ENCODE measurements around the gene NR1H2.
"Not testable (repeated sequence)": the region's sequence is repeated elsewhere in the genome, so short reads cannot be mapped to it uniquely, and the experiment has no call there.

Gene NR1H2

DNA sequence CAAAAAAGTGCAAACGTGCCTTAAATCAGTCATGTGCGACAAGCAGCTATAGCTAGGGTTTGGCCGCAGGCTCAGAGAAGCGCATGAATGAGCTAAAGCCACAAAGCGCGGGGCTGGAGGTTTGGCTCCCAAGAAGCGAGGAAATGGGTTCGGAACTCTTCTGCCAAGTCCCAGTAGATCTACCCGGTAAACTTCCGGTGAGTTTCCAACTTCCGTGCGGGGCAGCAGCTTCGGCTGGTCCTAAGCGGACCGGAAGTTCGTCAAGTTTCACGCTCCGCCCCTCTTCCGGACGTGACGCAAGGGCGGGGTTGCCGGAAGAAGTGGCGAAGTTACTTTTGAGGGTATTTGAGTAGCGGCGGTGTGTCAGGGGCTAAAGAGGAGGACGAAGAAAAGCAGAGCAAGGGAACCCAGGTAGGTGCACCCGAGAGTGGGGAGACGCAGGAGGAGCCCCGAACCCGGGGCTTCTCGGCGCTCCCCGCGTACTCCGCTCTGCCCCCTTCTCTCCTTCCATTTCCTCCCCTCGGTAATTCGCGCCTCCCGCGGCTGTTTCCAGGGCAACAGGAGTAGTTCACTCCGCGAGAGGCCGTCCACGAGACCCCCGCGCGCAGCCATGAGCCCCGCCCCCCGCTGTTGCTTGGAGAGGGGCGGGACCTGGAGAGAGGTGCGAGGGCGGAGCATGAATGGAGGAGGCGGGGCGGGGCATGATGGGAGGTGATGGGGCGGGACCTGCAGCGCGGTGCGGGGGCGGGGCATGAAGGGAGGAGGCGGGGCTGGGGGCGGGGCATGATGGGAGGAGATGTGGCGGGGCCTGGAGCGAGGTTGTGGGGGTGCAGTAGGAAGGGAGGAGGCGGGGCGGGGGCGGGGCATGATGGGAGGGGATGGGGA, at the start of gene NR1H2:
TSS of gene NR1H2 (plus strand) at position 292 of the 885 bp plus-strand sequence. CDS start 1,149 bp downstream, outside the sequence.
- DNase-seq, result peak; percentile 96

DNA sequence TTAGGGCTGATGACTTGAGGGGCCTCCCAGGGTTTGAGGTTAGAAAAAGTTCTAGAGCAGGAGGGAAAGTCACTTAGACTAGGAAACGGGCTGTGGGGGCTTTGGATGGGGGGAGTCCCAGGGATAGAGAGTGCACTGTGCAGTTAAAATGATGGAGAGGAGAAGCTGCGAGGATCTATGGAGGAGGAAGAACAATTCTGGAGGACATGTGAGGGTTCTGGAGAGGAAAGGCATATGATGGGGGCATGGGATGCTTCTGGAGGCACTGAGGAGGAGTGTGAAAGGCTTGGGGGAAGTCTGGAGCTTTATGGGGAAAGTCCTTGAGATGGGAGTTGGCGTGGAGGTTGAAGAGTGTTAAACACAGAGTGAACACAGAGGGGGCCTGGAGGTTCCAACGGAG, 49.2 kb upstream of the NR1H2 start:
- no peak for DNase-seq

GRCh38 chr19:50327461-50328223, 48.6 kb upstream of the NR1H2 start:
- DNase-seq, result no peak

DNA sequence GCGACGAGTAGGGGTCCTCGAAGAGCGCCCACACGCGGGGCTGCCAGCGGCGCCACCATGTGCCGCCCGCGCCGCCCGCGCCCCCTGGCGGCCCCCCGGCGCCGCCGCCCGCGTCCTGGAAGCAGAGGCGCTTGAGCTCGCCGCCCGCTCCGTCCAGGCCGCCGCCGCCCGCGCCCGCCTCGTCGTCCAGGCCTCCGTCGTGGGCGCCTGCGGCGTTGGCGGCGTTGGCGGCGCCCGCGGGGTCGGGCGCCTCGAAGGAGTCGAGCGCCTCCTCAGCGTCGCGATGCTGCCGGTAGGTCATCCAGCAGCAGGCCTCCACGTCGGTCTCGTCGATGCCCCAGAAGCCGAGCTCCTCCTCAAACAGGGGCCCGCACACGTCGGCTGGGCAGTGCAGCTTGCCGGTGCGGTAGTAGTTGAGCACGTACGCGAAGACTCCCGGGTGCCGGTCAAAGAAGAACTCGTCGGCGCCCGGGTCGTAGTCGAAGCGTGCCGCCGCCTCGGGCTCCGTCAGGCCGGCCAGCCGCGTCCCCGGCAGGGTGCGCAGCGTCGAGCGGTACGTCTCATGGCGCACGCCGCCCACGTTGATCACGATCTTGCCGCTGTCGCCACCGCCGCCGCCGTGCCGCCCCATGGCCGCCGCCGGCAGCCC, 47.9 kb upstream of the NR1H2 start:
- peak; percentile 65 for DNase-seq

DNA sequence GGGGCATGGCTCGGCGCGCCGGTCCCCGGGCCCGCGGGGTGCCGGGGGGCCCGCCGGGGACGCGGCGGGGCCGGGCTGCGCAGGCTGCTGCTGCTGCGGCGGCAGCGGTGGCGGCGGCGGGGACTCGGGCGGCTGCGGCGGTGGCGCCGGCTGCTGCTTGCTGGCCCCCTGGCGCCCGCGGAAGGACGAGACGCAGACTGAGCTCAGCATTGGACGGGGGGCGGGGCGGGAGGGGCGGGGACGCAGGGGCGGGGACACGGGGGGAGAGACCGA, 47.4 kb upstream of the NR1H2 start:
- no peak for DNase-seq

- peak; percentile 99 for DNase-seq
These were observed 46.9 kb upstream of the NR1H2 start, which contains the start of gene KCNC3 for GRCh38 chr19:50329146-50329925. TSS of gene KCNC3 (minus strand) at chr19:50329377. CDS start at chr19:50329082, 295 bp downstream.

DNA sequence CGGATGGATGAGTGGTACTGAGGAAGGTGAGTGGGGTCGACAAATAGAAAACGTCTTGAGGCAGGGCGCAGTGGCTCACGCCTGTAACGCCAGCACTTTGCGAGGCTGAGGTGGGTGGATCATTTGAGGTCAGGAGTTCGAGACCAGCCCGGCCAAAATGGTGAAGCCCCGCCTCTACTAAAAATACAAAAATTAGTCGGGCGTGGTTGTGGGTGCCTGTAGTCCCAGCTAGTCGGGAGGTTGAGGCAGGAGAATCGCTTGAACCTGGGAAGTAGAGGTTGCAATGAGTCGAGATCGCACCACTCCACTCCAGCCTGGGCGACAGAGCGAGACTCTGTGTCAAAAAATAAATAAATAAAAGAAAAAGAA, 46.3 kb upstream of the NR1H2 start:
- DNase-seq, result peak; percentile 54

DNA sequence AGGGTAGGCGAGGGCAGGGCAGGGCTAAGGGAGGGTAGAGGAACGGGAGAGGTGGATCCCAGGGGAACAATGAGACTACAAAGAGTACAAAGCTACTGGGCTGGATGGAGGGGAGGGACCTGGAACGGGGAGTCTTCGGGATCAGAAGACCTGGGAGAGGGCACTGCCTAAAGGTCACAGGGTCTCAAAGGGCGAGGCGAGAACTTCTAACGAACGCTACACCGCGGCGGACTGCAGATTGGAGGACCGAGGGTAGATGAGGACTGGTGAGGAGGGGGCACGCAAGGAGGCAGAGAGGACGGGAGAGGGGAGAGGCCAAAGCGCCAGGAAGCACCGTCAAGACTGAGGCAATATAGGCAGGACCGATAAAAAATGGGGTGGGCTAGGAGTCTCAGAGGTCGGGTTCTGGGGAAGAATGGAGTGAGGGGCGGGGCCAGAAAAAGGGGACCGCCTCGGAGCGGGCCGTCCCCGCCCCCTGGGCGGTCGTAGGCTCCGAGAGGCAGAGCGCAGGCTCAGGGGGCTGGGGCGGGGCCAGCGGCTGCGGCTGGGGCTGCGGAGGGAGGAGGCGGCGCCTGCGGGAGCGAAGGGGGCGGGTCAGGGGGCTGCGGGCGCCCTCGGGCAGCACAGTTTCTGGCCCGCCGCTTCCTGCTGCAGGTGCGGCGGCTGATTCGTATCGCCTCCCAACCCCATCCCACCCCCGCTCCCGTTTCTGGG, 45.7 kb upstream of the NR1H2 start:
- peak; percentile 92 for DNase-seq

- peak; percentile 39 for DNase-seq
These were observed 44.9 kb upstream of the NR1H2 start for GRCh38 chr19:50331221-50331993.

DNA sequence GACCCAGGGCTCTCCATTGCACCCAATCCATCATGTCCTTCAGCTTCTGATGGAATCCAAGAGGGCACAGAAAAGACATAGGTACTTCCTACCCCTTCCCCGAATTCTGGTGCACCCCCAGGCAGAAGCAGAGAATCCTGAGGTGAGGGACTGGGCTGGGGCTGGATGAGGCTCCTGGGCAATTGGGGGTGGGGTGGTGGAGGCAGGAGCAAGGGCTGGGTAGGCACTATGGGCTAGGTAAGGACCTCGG, 44.3 kb upstream of the NR1H2 start:
- DNase-seq, result no peak

- DNase-seq, result no peak
These were observed 43.8 kb upstream of the NR1H2 start for GRCh38 chr19:50332244-50333038.

- peak; percentile 98 for DNase-seq
These were observed 43.0 kb upstream of the NR1H2 start for GRCh38 chr19:50333235-50333736.

DNA sequence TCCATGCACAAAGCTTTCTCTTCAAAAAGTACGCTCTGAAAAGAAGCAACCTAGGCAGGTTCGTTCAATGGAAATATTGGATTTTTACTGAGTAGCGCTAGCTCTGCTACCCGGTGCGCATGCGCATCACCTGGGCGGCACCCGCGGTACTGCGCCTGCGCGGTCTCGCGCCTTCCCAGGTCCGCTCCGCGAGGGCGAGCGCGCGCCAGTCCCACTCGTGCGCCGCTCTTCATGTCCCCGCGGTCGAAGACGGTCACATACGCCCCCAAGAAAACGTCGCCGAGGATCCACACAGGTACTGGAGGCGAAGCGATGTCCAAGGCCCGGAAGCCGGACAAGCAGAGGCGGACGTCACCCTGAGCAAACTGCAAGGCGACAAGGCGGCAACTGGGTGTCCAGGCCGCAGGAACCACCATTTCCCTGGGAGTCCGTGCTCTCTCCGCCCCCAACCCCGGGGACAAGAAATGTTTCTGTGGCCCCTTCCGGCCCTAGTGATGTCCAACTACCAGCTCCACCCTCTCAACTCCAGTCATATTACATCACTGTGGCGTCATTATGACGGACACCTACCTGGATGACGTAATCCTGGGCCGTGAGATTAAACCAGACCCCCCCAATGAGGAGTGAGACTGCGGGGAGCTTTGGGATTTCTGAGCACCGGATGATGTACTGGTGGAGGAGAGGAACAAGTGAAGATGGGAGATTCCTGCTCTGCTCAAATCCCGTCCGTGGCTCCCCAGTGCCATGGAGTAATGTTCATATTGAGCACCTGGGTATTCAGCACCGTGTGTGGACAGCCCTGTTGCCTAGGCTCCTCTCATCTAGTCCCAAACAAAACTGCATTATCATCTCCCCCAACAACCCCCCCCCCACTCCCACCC, 42.3 kb upstream of the NR1H2 start:
- DNase-seq, result peak; percentile 88

DNA sequence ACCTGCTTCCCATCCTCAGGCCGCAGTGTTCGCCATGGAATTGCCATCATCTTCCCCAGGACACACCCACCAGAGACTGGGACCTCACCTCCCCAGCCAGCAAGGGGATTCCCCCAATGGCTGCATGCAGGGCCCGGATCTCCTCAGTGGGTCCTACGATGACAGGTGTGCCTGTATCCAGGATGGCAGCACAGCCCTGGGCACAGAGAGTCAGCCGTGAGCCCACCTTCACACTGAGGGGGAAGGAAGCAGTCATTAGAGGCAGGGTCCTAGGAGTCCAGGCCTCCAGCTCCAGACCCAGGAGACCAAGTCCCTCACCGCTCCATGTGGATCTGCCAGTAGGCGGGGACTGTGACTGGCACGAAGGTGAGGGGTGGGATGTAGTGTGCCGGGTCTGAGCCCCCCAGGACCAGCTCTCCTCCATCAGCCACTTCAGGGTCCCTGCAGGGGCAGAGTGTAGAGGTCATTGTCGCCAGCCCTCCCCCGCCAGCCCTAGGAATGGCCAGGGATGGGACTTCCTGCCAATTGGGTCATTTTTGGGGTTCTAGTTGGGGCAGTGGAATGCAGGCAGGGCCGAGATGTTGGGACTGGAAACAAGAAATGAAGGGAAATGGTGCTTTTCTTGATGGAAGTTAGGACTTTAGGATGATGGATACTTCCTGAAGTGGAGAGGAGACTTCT, 41.4 kb upstream of the NR1H2 start:
- no peak for DNase-seq

DNA sequence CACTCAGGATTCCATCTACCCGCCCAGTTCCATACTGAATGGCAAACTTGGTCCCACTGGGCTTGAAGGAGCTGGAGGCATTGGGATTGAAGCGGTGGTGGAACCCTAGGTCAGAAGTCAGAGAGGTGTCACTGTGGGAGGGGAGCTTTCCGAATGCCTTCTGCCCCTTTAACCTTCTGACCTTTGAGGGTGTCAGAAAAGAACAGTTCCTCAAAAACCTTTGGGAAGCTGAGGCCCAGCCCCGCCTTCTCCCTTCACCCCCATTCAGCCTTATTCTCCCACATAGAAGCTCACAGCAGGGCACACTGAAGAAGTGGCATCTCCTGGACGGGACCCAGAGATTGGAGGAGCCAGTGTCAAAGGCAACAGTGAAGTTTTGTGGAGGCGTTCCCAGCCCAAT, 39.2 kb upstream of the NR1H2 start:
- not testable (repeated sequence) for DNase-seq

DNA sequence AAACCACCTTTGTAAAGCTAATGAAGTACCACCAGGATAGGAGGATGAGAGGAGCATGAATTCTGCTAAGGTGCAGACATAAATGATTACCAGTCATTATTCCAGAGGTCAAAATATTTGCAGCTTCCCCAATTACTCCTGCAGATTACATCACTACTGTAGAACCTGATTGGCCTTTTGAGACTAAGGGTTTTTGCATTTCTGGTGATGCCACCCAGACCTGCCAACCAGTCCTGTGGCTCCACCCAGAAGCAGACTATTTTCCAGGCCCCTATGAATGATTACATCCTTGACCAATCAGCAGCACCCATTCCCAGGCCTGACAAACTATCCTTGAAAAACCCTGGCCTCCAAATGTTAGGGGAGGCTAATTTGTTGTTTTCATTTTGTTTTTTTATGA, 35.9 kb upstream of the NR1H2 start:
- DNase-seq, result no peak

DNA sequence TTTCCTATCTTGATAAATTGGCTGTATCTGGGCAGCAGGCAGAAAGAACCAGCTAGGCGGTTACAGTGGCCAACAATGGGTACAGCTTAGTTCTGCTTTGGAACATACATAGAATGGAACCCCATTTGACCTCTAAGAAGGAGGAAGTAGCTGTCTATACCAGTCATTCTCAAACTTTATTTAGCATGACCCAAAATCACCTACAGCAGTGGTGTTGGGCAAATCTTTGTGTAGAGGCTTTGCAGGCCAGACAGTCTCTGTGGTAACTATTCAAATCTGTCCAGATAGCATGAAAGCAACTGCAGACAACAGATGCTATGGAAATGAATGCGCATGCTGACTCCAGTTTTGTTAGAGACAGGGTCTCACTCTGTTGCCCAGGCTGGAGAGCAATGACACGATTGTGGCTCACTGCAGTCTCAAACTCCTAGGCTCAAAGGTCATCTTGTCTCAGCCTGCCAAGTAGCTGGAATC, 35.1 kb upstream of the NR1H2 start:
- DNase-seq, result no peak

DNA sequence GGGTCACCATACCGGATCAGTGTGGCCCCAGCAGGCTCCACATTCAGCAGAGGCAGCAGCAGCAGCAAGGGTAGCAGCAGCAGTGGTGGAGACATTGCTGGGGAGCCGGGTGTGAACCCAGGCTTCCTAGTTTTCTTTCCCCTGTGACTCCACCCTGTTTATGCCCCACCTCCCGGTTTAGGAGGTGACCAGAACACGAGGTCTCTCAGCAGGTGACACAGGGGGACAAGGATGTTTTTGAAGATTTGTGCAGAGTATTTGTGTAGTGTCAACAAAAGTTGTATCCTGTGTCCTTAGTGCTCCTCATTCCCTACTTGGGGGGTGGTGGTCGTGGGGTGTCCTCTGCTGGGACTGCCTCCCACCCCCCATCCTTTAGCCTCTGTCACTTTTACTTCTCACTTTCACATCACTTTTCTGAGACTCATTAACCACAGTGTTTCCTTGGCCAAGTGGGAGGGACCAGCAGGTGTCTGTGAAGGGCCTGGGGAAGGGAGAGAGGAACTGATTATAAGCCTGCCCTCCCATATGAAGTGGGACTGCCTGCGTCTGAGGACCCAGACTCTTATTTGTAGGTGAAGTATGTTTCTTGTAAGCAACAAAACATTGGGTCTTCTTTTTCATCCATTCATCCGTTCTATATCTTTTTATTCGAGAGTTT, 31.5 kb upstream of the NR1H2 start:
- DNase-seq, result no peak

All from activated CD4-positive, alpha-beta T cell treated with anti-CD3 and anti-CD28 coated beads for 48 hours (primary cell).